Measurements from ENCODE around the gene GLTP. TPM values are rescaled to one million over a fixed set of nuclear protein-coding genes. Genes with fewer than 3 reads are reported as not detected.
A peak's percentile ranks its signal among the peaks of the same experiment; 100 is the strongest.

The GLTP gene
- total RNA-seq, 1 donor from 2014 or later, result 8.8 TPM

- ATAC-seq (no peak), DNase-seq (ENCODE audit: low spot score) (no peak)
Observed at GRCh38 chr12:109807954-109808643, 72.2 kb downstream of the GLTP start.

- ATAC-seq (peak; percentile 94), DNase-seq (ENCODE audit: low spot score) (peak; percentile 75)
Observed at GRCh38 chr12:109804820-109805761, 75.2 kb downstream of the GLTP start.

- ATAC-seq, result no peak
- no peak for DNase-seq (ENCODE audit: low spot score)
Observed at GRCh38 chr12:109803678-109804077, 76.7 kb downstream of the GLTP start.

- DNase-seq (ENCODE audit: low spot score), result no peak
Observed at GRCh38 chr12:109802828-109803227, 77.5 kb downstream of the GLTP start.

More at GRCh38 chr12:109802828-109803227, 77.5 kb downstream of the GLTP start:
- ATAC-seq, result no peak

Other genes starting within 250 kb of the GLTP start
- 1.8 TPM for gene FAM222A, start 166.7 kb downstream of the GLTP start, total RNA-seq
- gene TRPV4, start 47.1 kb downstream of the GLTP start, total RNA-seq, result 6.7 TPM
- gene TCHP, start 19.7 kb upstream of the GLTP start, total RNA-seq, result 7.7 TPM
- 15.5 TPM for gene GIT2, start 115.8 kb upstream of the GLTP start, total RNA-seq
- gene ANKRD13A, start 118.9 kb upstream of the GLTP start, total RNA-seq, result 16.6 TPM
- 6.7 TPM for gene C12orf76, start 168.0 kb upstream of the GLTP start, total RNA-seq
- gene IFT81, start 243.8 kb upstream of the GLTP start, total RNA-seq, result 2.3 TPM

All from left lobe of liver (tissue), 2 donors.